Stimulated activated CD4-positive, alpha-beta T cell treated with anti-CD3 and anti-CD28 coated beads, TNF-alpha, amount 100 ng/mL, for 4 hours (primary cell): ENCODE results near the gene DIAPH2.

Experiments
- DNase-seq, 3 experiments: peaks; one replicate each; pipeline ENCODE4 v3.0.0-alpha.2; 2020; ENCODE audit warnings: low read depth in 3 of 3

The DIAPH2 gene

GRCh38 chrX:97175147-97175546 lies 490.5 kb downstream of the DIAPH2 start:
- no peak for DNase-seq

DNA sequence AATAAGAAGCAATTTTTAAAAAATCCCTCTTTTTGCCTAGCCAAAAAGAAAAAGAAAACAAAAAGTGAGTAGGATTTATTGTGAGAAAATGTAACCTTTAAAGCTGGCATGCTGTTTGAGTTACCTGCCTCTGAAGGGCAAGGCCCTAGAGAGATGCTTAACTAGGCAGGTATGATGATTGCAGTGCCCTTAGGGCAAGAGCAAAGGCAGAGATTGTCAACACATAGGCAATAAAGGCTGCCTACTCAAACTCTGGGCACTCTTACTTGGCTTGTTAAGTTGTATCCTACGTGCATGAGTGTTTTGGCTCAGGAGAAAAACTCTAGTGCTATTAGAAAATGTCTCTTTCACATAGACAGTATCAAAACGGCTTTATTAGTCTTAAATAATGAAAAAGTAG lies 505.0 kb downstream of the DIAPH2 start:
- DNase-seq, result no peak

GRCh38 chrX:97199501-97199900 lies 514.9 kb downstream of the DIAPH2 start:
- DNase-seq, result no peak

DNA sequence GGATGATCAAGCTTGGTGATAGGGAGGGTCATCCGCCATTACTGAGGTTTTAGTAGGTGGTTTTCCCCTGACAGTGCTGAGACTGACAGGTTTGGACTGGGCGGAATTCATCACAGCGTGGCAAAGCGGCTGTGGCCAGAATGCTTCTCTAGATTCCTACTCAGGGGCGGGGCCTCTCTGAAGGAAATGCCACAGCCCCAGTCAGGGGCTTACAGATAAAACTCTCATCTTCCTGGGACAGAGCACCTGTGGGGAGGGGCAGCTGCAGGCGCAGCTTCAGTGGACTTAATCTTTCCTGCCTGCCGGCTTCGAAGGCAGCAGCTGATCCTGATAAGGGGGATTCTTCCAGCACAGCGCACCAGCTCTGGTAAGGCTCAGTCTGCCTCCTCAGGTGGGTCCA lies 515.8 kb downstream of the DIAPH2 start:
- no peak for DNase-seq

- DNase-seq, result no peak
Measured at GRCh38 chrX:97210501-97210900, 525.9 kb downstream of the DIAPH2 start.

GRCh38 chrX:97211070-97211469 lies 526.4 kb downstream of the DIAPH2 start:
- no peak for DNase-seq

DNA sequence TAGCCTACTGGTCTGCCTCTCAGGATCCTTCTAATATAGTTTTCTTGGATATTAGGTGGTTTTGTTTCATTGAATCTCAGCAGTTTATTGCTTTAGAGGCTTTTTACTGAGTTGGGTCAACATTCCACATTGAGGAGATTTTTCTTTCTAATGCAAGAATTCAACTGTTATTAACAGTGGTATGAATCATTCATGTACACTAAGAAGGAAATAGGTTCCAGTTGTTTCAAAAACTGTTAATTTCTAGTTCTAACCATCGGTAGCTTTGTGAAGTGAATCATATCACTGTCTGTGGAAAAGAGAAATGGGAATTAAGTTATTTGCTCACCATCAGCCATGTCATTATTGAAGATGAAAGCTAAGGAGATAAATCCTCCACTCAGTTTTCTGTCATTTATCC lies 530.5 kb downstream of the DIAPH2 start:
- no peak for DNase-seq

GRCh38 chrX:97224148-97224547 lies 539.5 kb downstream of the DIAPH2 start:
- no peak for DNase-seq

- DNase-seq, result no peak
Measured at GRCh38 chrX:97229318-97229717, 544.7 kb downstream of the DIAPH2 start.

- no peak for DNase-seq
Measured at GRCh38 chrX:97230948-97231347, 546.3 kb downstream of the DIAPH2 start.

GRCh38 chrX:97234471-97235081 lies 549.9 kb downstream of the DIAPH2 start:
- no peak for DNase-seq

- DNase-seq, result no peak
Measured at GRCh38 chrX:97238632-97239031, 554.0 kb downstream of the DIAPH2 start.

DNA sequence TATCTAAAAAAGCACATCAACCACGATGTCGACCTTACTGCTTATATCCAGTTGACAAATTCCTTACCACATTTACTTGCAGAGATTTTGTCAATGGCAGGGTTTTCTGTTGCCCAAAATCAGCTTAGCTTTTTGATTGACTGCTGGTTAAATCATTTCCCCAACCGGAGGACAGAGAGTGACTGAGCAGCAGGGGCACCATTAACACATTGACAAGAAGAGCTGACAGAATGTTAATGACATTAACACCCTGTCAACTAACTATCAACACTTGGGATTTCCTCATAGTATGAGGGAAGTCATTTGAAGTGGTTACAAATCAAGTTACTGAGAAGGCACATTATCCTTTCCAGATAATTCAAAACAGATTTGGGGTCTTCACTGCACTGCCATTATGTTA lies 567.5 kb downstream of the DIAPH2 start:
- DNase-seq, result no peak

- DNase-seq, result no peak
Measured at GRCh38 chrX:97260679-97261078, 576.0 kb downstream of the DIAPH2 start.

GRCh38 chrX:97266406-97267121 lies 581.9 kb downstream of the DIAPH2 start:
- no peak for DNase-seq

DNA sequence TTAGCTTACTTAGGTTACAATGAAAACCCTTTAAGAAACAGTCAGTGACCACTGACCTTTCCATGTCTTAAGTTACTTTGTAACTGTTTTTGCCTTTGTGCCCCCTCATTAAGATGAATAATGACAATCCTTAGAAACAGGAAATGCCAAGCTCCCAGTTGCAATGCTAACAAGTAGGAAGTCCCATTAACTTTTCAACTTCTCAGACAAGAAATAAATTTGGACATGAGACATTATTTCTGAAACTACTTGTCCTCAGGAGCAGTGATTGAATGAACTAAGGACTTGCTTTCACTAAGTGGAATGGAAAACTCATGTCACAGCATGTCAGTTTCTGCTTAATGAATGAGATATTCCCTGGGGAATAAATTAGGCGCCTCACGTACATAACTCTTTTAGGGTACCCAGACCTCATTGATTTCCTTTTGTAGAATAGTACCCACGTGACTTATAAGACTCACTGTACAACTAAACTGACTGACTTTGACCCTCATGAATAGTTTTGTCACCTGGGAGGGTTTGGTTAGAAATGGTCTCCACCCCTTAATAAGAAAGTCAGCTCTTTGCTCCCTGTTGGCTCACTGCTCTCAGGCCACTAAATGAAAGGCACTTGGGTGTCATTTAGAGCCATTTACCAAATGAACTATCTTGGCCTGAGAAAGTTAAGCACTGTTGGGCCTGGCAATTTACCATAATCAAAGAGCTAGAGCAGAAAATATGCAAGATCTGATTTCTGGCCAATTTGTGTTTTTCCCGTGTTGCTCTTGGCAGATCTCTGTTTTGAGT lies 582.9 kb downstream of the DIAPH2 start:
- DNase-seq, result no peak

DNA sequence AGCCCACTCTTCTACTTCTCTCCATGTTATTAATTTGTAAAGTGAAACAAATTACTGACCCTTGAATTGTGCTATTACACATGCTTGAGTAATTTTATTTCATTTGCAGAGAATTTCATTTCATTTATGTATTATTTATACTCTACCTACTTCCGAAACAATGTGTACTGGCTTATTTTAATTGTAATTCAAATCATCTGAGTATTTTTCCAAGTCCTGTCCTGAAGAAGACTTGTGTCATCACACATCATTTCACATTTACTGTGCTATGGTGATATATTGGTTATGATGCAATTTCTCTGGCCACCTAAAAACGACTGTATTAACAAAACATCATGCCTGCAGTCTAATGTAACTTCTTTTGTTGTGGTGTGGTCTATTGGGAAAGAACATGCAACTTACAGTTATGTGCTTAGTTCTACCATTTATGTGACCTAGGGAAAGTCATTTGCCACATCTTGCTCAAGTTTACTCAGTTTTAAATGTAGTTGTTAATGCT lies 583.6 kb downstream of the DIAPH2 start:
- DNase-seq, result no peak

- DNase-seq, result no peak
Measured at GRCh38 chrX:97284531-97284930, 599.9 kb downstream of the DIAPH2 start.

- DNase-seq, result no peak
Measured at GRCh38 chrX:97290199-97290598, 605.6 kb downstream of the DIAPH2 start.

DNA sequence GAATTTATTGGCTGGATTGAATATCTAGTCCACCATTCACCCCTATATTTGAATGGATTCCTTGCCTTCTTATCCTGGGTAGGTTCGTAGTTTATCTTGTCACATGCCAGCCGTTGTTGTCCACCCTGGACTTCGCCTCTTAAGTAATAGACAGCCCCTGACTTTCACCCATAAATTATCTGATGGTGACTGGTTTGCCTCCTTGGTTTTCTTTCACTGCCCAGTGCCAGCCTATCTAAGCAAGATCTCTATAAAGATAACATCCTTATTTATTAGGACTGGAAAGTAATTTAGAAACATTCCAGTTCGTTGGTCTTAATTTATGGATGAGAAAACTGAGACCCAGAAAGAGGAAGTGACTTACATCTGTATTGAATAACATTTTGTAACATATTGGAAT lies 609.4 kb downstream of the DIAPH2 start:
- no peak for DNase-seq

- no peak for DNase-seq
Measured at GRCh38 chrX:97295954-97296353, 611.3 kb downstream of the DIAPH2 start.

GRCh38 chrX:97306771-97307470 lies 622.3 kb downstream of the DIAPH2 start:
- DNase-seq, result no peak
